RCC 7860 (cell line): Measurements from ENCODE around the gene TSPAN31.
"Not testable (repeated sequence)": the region's sequence is repeated elsewhere in the genome, so short reads cannot be mapped to it uniquely, and the experiment has no call there.

Experiments
- DNase-seq: peaks from one replicate; pipeline ENCODE4 v3.0.0-alpha.2; 2015; ENCODE audit warnings: low spot score
- FAIRE-seq: peaks from 2 replicates; lab custom pipeline; 2012; peaks lifted over from hg19 to GRCh38; lab: Jason Lieb, UNC

TSPAN31 gene, protein sequence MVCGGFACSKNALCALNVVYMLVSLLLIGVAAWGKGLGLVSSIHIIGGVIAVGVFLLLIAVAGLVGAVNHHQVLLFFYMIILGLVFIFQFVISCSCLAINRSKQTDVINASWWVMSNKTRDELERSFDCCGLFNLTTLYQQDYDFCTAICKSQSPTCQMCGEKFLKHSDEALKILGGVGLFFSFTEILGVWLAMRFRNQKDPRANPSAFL

DNA sequence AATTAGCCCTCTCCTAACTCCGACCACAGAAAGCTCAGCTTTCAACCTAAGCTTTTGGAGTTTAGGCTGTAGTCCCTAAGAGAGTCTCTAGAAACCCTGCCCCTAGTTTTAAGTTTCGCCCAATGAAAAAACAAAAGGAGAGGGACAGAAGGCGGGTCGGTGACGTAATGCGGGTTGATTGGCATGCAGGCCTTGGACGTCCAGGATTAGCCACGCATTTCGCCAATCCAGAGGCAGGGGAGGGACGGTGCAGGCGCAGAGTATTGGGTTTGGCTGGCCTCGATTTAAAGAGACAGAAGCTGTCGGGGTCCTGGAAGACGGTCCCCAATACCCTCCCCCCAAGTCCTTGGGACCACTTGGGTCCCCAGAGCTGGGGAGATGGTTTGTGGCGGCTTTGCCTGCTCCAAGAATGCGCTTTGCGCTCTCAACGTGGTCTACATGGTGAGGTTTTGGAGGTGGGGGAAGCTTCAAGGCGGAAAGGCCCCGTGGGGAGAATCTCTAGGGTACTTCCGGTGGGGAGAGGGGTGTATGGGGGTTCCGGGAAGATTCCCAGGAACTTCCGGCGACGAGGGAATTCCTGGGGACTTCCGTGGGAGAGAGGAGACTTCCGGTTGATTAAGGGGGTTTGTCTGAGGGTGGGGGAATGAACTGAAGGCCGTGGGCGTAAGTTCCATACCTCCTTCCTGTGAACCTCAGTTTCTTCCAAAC is at the start of gene TSPAN31:
Gene TSPAN31, plus strand, starts transcription at position 263 of the 708 bp plus-strand sequence. Its CDS starts 116 bp downstream, at position 379.
- DNase-seq (peak; percentile 88), FAIRE-seq (peak; percentile 84)

DNA sequence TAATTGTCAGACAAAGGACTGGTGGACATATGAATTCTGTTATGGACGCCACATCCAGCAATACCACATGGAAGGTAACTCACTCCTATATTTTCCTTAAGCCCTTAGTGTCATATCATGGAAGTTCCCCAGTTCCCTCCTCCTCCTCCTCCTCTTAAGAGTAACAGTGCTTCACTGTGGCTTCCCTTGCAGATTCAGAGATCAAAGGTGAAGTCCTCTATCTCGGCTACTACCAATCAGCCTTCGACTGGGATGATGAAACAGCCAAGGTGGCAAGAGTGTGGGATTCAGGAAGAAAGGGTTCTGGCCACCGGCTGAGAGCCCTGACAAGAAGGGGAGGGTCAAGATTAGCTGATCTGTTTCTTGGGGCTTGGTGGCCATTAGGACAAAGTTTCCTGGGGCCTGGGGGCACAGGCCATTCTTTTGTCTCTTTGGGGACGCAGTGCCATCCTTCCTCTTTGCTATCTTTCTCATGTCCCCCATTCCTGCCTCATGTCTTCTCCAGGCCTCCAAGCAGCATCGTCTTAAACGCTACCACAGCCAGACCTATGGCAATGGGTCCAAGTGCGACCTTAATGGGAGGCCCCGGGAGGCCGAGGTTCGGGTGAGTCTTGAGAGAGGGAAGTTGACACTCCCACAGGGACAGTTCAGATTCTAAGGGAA is 48.9 kb upstream of the TSPAN31 start:
- FAIRE-seq (no peak), DNase-seq (no peak)

DNA sequence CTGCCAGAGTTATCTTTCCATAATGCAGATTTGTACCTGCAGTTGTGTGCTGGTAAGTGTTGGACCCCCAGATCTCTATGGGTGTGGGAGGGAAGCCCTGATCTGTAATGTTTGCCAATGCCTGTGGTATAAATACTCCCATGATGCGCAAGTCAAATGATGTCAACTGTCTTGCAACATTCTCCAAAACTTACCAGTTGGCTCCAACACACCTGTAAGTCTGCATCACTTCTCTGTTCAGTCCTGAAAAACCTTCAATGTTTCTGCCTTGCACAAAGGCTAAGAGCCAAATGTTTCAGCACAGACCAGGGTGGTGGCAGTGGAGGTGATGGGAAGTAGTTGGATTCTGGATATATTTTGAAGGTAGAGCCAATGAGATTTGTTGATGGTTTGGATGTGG is 47.8 kb upstream of the TSPAN31 start:
- no peak for DNase-seq
- no peak for FAIRE-seq

DNA sequence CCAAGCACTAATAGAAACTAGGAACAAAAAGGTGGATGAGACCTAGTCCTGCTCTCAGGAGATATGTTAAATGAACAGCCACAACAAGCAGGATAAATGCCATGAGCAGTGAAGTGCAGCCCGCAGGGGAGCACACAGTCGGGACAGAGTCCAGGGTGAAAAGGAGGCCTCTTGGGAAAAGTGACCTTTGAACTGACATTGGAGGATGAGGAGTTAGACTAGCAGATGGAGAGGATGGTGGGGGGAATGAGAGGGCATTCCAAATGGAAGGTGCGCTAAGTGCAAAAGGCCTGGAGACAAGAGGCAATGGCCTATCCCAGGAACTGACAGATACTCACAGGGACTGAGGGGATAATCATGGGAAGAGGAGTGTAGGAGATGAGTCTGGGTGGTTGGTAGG is 46.4 kb upstream of the TSPAN31 start:
- no peak for FAIRE-seq

DNA sequence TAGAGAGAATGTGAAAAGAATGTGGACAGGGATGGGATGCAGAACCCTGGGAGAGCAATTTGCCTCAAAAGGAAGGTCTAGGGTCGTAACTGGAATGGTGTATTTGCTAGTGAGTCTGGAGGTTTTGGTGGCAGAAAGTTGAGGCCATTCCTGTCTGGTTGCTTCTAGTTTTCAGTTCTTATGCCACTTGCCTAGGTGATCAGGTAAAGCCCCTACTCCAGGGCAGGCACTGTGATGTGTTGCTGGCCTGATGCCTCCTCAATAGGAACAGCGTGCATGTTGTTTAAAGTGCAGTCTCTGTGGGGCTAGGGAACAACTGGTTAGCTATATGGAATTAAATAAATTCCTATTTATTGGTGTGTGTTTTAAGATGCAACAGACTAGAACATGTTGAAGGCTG is 44.5 kb upstream of the TSPAN31 start:
- no peak for DNase-seq
- FAIRE-seq = no peak

More for the DNA sequence above, 46.4 kb upstream of the TSPAN31 start:
- no peak for DNase-seq

DNA sequence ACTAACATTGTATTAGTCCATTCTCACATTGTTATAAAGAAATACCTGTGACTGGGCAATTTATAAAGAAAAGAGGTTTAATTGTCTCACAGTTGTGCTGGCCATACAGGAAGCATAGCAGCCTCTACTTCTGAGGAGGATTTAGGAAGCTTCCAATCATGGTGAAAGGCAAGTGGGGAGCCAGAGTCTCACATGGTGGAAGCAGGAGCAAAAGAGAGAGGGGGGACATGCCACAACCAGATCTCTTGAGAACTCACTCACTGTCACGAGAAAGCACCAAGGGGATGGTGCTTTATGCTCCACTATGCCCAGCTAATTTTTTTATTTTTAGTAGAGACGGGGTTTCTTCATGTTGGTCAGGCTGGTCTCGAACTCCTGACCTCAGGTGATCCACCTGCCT is 37.6 kb upstream of the TSPAN31 start:
- DNase-seq (no peak), FAIRE-seq (no peak)

DNA sequence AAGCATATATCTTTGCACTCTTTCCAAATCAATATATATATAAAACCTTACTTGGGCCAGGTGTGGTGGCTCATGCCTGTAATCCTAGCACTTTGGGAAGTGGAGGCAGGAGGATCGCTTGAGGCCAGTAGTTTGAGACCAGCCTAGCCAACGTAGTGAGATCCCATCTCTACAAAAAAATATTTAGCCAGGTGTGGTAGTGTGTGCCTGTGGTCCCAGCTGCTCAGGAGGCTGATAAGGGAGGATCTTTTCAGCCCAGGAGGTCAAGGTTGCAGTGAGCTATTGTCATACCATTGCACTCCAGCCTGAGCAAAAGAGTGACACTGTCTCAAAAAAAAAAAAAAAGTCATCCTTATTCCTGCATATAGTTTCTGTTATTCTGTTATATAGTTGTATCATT is 36.5 kb upstream of the TSPAN31 start:
- FAIRE-seq = no peak
- DNase-seq = no peak

DNA sequence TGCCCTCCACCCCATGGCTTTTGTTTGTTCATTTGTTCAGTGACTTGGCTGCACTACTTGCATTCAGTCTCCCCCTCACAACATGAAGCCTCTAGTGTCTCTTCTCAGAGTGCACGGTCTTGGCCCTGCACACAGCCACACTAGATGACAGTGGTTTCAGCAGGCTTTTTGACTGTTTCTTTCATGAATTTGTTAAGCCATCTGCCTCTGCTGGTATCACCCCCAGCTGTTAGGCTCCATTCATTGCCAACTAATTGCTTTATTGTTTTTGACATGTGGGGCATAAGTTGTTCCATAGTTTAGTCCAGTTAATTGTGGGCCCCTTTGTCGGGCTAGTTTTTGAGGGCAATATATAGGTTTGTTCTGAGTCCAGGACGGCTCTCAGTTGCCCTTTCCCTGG is 32.1 kb upstream of the TSPAN31 start:
- no peak for DNase-seq
- FAIRE-seq = no peak

DNA sequence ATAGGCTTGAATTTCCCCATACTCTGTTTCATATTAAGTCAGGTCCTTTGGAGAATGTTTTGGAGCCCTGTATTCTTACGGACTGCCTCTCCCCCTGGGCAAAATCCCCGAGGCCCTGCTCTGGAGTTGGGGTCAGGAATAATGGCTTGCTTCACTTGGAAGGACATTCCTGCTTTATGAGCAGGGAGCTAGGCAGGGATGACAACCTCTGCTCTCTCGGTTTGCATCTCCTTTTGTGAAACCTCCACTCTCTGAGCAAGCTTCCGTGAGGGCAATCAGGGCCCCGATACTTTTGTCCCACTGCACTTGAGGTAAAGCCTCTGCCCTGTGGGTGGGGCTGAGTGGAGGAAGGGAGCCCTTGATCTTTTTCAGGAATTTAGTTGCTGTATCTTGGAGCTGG is 31.6 kb upstream of the TSPAN31 start:
- DNase-seq = no peak
- FAIRE-seq = no peak

DNA sequence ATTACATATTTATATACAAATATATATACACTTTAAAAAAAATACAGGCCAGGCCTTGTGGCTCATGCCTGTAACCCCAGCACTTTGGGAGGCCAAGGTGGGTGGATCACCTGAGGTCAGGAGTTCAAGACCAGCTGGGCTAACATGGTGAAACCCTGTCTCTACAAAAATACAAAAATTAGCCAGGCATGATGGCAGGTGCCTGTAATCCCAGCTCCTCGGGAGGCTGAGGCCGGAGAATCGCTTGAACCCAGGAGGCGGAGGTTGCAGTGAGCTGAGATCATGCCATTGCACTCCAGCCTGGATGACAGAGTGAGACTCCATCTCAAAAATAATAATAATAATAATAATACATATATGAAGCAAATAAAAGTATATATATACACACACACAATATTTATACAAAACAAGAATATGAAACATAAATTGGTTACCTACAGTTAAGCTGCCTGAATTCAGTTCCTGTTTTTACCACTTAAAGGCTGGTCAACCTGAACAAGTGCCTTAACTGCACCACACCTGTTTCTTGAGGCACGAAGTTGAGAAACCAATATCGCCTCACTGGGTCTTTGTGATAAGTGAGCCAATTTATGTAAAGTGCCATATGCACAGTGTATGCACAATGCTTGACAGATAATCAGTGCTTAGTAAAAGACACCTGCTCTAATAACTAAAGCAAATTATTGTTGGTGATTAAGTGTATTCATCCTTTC is 29.6 kb upstream of the TSPAN31 start:
- not testable (repeated sequence) for DNase-seq, FAIRE-seq

DNA sequence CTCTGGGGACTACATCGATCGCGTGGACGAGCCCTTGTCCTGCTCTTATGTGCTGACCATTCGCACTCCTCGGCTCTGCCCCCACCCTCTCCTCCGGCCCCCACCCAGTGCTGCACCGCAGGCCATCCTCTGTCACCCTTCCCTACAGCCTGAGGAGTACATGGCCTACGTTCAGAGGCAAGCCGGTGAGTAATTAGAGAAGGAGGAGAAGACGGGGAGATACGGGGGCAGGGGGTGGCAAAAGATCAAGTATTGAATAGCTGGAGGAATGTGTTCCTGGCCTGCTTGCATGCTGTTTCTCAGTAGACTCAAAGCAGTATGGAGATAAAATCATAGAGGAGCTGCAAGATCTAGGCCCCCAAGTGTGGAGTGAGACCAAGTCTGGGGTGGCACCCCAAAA is 29.1 kb upstream of the TSPAN31 start:
- DNase-seq = no peak
- FAIRE-seq = no peak

DNA sequence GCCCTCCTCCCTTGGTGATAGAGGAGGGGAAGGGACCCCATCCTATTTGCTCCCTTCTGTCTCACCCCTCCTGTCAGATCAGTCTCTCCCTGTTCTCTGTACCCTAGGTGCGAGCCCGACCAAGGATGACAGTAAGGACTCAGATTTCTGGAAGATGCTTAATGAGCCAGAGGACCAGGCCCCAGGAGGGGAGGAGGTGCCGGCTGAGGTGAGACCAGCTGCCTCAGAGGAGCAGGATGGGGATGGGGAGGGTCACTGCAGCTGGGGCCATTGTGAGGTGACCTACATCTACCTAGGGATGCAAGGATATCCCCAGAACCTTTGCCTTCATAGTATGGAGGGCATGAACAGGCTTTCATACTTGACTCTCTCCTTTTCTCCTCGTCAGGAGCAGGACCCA is 28.5 kb upstream of the TSPAN31 start:
- no peak for FAIRE-seq
- DNase-seq = no peak

DNA sequence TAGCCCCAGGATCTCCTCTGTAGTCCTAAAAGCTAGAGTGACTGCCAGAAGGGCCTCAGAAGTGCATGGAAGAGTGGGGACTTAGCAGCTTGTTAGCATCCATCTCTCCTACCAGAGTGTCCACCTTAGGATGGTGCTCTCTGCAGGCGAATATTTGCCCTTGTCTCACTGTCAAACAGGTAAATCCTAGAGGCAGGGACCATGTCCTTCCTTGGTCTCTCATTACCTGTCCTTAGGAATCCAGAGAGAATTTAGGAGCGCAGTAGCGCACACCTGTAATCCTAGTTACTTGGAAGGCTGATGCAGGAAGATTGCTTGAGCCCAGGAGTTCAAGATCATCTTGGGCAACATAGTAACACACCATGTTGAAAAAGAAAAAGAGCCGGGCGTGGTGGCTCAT is 27.7 kb upstream of the TSPAN31 start:
- FAIRE-seq (no peak), DNase-seq (no peak)

DNA sequence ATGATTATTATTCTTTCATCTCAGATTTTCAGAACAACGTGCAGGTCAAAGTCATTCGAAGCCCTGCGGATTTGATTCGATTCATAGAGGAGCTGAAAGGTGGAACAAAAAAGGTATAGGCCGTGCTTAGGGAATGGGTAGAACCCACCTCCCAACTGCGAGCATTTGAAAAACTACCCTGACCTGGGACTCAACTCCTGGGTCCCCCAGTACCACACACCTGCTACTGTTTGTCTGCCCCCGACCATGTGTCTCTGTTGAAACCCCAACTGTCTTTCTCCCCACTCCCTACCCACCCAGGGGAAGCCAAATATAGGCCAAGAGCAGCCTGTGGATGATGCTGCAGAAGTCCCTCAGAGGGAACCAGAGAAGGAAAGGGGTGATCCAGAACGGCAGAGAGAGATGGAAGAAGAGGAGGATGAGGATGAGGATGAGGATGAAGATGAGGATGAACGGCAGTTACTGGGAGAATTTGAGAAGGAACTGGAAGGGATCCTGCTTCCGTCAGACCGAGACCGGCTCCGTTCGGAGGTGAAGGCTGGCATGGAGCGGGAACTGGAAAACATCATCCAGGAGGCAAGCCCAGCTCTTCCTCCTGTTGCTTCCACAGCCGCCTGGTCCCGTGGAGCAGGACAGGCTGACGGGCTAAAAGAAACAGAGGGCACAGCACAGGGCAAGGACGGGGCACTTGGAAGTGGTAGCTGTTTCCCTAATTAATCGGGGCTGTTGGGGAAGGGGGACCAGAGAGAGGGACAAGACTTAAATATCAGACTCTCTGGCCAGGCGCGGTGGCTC is 26.8 kb upstream of the TSPAN31 start:
- FAIRE-seq = no peak
- no peak for DNase-seq

DNA sequence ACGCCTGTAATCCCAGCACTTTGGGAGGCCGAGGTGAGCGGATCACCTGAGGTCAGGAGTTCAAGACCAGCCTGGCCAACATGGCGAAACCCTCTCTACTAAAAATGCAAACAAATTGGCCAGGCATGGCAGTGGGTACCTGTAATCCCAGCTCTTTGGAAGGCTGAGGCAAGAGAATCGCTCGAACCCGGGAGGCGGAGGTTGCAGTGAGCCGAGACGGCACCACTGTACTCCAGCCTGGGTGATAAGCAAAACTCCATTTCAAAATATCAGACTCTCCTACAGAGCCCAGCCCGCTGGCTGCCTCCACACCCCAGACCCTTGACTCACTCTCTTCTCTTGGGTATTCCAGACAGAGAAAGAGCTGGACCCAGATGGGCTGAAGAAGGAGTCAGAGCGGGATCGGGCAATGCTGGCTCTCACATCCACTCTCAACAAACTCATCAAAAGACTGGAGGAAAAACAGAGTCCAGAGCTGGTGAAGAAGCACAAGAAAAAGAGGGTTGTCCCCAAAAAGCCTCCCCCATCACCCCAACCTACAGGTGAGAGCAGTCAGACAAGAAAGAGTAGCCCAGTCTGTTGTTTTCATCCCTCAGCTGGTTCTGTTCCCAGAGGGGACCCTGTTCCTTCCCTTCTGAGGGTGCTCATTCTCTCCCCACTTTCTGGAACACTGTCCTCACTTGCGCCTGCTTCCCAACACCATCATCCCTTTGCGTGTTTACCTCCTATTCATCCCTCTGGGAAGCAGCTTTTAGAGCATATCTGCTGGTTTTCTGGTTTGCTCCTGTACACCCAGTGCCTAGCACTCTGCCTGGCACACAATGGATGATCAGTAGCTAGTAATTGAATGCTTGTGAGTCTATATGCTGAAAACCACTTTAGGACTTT is 26.0 kb upstream of the TSPAN31 start:
- FAIRE-seq = no peak
- DNase-seq = no peak

DNA sequence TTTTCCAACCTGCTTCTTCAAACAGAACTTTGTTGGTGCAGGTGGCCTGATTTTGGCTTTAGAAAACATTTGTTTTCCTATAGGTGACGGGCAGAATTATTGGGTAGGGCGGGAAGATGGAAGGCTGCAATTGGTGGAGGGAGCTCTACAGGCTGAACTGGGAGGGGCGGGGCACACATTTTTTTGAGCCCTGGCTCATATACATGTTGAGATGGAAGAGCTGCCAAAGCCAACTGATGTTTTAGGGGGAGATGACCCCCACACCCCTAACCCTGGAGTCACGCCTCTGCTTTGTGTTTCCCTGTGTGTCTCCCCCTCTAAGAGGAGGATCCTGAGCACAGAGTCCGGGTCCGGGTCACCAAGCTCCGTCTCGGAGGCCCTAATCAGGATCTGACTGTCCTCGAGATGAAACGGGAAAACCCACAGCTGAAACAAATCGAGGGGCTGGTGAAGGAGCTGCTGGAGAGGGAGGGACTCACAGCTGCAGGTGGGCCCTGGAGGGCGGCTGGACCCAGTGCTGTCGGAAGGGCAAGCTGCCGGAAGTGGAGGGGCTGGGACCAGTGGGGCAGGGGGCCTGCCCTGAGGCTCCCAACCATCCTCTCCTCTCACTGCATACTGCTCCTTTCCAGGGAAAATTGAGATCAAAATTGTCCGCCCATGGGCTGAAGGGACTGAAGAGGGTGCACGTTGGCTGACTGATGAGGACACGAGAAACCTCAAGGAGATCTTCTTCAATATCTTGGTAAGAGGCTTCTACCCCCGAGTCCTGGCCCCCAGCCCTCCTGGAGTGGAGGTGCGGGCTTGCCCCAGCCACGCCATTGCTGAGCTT is 24.8 kb upstream of the TSPAN31 start:
- DNase-seq (no peak), FAIRE-seq (no peak)

DNA sequence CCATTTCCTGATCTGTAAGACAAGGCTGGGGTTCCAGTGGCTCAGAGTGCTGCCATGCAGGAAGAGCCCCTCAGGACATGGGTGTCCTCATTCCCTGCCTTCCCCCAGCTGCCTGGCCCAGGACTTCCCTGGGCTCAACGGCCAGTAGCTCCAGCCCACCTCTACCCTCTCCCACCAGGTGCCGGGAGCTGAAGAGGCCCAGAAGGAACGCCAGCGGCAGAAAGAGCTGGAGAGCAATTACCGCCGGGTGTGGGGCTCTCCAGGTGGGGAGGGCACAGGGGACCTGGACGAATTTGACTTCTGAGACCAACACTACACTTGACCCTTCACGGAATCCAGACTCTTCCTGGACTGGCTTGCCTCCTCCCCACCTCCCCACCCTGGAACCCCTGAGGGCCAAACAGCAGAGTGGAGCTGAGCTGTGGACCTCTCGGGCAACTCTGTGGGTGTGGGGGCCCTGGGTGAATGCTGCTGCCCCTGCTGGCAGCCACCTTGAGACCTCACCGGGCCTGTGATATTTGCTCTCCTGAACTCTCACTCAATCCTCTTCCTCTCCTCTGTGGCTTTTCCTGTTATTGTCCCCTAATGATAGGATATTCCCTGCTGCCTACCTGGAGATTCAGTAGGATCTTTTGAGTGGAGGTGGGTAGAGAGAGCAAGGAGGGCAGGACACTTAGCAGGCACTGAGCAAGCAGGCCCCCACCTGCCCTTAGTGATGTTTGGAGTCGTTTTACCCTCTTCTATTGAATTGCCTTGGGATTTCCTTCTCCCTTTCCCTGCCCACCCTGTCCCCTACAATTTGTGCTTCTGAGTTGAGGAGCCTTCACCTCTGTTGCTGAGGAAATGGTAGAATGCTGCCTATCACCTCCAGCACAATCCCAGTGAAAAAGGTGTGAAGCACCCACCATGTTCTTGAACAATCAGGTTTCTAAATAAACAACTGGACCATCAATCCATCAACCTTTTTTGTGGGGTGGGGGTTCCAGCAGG is 23.9 kb upstream of the TSPAN31 start:
- no peak for DNase-seq
- FAIRE-seq = no peak
